OCI-LY3 (cell line): ENCODE data around the gene TBC1D5.

Experiments
- H2AFZ ChIP-seq: fragments of 200-600, 300-600 bp; shearing (Covaris generic); 2 replicates; pipeline ENCODE4 v1.6.0; 2014; ENCODE audit warnings: antibody characterized with exemption, low read depth, low read length
- H3K27ac ChIP-seq: fragments of 200-600, 300-600 bp; sonication (generic); 2 replicates; pipeline ENCODE4 v1.5.1; 2014; ENCODE audit warnings: mild to moderate bottlenecking, low read length, moderate library complexity, mixed read lengths
- H3K27me3 ChIP-seq: fragments of 200-600, 300-600 bp; sonication (generic); 2 replicates; pipeline ENCODE4 v1.6.1; 2014; ENCODE audit warnings: low read depth, low read length, mixed read lengths
- H3K36me3 ChIP-seq: fragments of 200-600, 300-600 bp; sonication (generic); replicated peaks from 2 replicates; pipeline ENCODE3; 2014; ENCODE audit warnings: low read depth, low read length, mixed read lengths
- H3K4me1 ChIP-seq: fragments of 300-600, 200-600 bp; sonication (generic); 2 replicates; pipeline ENCODE4 v1.6.1; 2014; ENCODE audit warnings: low read length, mixed read lengths
- H3K4me2 ChIP-seq: fragments of 200-600, 300-600 bp; sonication (generic); 2 replicates; pipeline ENCODE4 v1.6.1; 2014; ENCODE audit warnings: low read length, mixed read lengths
- H3K4me3 ChIP-seq: fragments of 300-600, 200-600 bp; sonication (generic); 2 replicates; pipeline ENCODE4 v1.5.1; 2014; ENCODE audit warnings: antibody characterized with exemption, mild to moderate bottlenecking, low read length, moderate library complexity
- H3K79me2 ChIP-seq: fragments of 300-600, 200-600 bp; shearing (Covaris generic); 2 replicates; pipeline ENCODE4 v1.6.1; 2014; ENCODE audit warnings: mild to moderate bottlenecking, low read length, mixed read lengths
- H3K9ac ChIP-seq: fragments of 300-600, 200-600 bp; shearing (Covaris generic); 2 replicates; pipeline ENCODE4 v1.6.0; 2014; ENCODE audit warnings: mild to moderate bottlenecking, low read length, moderate library complexity
- H3K9me3 ChIP-seq: fragments of 200-600, 300-600 bp; shearing (Covaris generic); 2 replicates; pipeline ENCODE4 v1.6.1; 2014; ENCODE audit warnings: low read length, mixed read lengths; ENCODE audit not compliant: insufficient read depth
- H4K20me1 ChIP-seq: fragments of 200-600, 300-600 bp; sonication (generic); 2 replicates; pipeline ENCODE4 v1.6.1; 2016; ENCODE audit warnings: low read length, mixed read lengths; ENCODE audit not compliant: insufficient read depth
- EZH2phosphoT487 ChIP-seq: fragments of 200-600 bp; shearing (Covaris generic); IDR thresholded peaks from 2 replicates; pipeline ENCODE4 v1.6.1; 2018; ENCODE audit warnings: antibody characterized with exemption, mixed run types, low read depth
- TF ChIP-seq, protein P1 (sequence below): fragments of 200-600, 300-600 bp; sonication (generic); IDR thresholded peaks from 2 replicates; pipeline ENCODE4 v1.5.1; 2014; ENCODE audit warnings: antibody characterized with exemption, low read length, low read depth

The TBC1D5 gene

DNA sequence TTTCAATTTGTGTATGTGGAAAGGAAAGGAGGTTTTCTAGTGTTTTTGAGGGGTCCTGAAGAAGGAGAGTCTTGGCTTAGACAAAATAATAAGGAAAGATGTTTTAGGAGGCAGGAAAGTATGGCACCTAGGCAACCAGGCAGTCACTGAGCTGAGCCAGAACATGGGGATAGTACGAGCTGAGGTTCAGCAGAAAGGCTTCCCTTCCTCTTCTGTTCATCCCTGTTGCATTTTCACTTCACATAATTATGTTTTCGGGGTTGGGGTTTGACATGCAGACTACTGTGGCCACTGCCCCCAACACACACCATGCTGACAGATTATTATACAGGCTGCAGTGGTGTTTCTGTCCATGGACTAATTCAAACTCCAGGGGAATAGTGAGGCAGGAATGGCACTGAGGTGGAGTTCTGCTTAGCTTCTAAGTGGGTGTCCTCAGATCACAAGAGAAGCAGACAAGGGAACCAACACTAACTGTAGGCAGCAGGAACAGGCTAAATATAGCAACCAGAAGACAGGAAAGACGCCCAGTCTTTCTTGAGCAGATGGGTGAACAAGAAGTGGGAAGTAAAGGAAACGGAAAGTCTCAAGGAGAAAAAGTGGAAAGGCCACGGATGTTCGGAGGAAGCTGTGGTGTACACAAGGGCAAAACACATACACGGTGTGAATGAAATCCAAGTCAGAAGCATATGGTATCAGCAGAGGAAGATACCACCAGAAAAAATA is 551.9 kb downstream of the TBC1D5 start:
- no peak for TF ChIP-seq EZH2phosphoT487
- TF ChIP-seq, protein P1, sequence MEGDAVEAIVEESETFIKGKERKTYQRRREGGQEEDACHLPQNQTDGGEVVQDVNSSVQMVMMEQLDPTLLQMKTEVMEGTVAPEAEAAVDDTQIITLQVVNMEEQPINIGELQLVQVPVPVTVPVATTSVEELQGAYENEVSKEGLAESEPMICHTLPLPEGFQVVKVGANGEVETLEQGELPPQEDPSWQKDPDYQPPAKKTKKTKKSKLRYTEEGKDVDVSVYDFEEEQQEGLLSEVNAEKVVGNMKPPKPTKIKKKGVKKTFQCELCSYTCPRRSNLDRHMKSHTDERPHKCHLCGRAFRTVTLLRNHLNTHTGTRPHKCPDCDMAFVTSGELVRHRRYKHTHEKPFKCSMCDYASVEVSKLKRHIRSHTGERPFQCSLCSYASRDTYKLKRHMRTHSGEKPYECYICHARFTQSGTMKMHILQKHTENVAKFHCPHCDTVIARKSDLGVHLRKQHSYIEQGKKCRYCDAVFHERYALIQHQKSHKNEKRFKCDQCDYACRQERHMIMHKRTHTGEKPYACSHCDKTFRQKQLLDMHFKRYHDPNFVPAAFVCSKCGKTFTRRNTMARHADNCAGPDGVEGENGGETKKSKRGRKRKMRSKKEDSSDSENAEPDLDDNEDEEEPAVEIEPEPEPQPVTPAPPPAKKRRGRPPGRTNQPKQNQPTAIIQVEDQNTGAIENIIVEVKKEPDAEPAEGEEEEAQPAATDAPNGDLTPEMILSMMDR: no peak
- H3K36me3 ChIP-seq: no peaks in the 10 kb centered on the region
- H3K79me2 ChIP-seq: no peaks in the 10 kb centered on the region
- no peaks in the 10 kb centered on the region for H3K27me3 ChIP-seq
- H3K4me3 ChIP-seq: peak overlapping the region; percentile 54
- peak overlapping the region; percentile 0; the same call in 1 of the 2 replicates for H3K9ac ChIP-seq
- no peak overlapping the region for H2AFZ ChIP-seq
- H3K4me1 ChIP-seq: peaks cover 50% of the 10 kb centered on the region
- no peaks in the 10 kb centered on the region for H4K20me1 ChIP-seq
- H3K9me3 ChIP-seq: no peaks in the 10 kb centered on the region
- H3K4me2 ChIP-seq: peak overlapping the region; percentile 73
- H3K27ac ChIP-seq: no peak overlapping the region

DNA sequence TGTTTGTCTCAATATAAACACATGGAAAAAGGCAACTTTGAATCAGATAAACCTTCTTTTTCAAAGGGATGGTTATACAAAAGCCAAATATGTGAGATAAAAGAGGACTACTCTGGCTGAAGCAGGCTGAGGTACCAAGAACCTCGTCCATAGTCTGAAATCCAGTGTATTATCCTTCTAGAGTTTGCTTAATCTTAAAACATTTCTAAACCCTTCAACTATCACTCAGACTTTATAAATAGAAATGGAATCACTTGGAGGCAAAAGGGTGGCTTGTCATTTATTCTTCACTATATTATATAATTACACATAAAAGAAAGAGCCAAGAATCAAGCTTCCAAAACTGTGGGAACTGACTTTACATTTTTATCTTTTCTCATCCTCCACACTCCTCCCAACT is 554.1 kb downstream of the TBC1D5 start:
- Histone ChIP-seq H3K9ac (no peak overlapping the region), H3K4me2 (no peak overlapping the region), H3K36me3 (peaks cover 6% of the 10 kb centered on the region), H3K4me3 (no peak overlapping the region), H2AFZ (no peak overlapping the region), H3K4me1 (peaks cover 28% of the 10 kb centered on the region), H3K79me2 (no peaks in the 10 kb centered on the region), H3K9me3 (no peaks in the 10 kb centered on the region), H3K27me3 (no peaks in the 10 kb centered on the region), H3K27ac (no peak overlapping the region), H4K20me1 (no peaks in the 10 kb centered on the region)
- TF ChIP-seq, protein P1: no peak
- no peak for TF ChIP-seq EZH2phosphoT487

DNA sequence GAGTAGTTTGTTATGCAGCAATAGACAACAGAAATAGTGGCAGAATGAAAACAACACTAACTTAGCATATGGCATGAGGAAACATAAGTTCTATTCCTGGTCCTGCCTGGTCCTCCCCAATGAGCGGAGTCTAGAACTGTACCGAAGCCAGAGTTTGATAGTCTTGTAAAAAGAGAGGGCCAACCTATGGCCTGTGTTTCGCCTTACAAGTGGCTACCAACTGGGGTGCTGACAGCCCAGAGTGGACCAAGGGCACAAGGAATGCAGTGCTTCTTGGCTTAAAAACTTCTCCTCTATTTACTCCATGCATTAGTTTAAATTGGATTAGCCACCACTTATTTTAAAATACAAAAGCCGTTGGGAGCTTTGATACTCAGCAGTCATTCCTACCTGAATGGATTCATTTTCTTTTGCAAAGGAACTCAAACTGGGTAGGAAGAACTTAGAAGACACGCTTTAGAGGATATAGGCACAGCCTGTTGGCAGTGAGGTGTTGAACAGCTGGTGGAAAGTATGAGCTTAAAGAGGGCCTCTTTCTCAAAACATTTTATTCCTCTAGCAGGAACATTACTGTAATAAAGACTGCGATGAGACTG is 554.7 kb downstream of the TBC1D5 start:
- Histone ChIP-seq H3K4me2 (no peak overlapping the region), H3K27me3 (no peaks in the 10 kb centered on the region), H4K20me1 (no peaks in the 10 kb centered on the region), H3K27ac (no peak overlapping the region), H2AFZ (no peak overlapping the region), H3K4me1 (peaks cover 21% of the 10 kb centered on the region), H3K9ac (no peak overlapping the region), H3K4me3 (no peak overlapping the region), H3K79me2 (no peaks in the 10 kb centered on the region), H3K36me3 (peaks cover 6% of the 10 kb centered on the region), H3K9me3 (no peaks in the 10 kb centered on the region)
- TF ChIP-seq EZH2phosphoT487: no peak
- TF ChIP-seq, protein P1: no peak

DNA sequence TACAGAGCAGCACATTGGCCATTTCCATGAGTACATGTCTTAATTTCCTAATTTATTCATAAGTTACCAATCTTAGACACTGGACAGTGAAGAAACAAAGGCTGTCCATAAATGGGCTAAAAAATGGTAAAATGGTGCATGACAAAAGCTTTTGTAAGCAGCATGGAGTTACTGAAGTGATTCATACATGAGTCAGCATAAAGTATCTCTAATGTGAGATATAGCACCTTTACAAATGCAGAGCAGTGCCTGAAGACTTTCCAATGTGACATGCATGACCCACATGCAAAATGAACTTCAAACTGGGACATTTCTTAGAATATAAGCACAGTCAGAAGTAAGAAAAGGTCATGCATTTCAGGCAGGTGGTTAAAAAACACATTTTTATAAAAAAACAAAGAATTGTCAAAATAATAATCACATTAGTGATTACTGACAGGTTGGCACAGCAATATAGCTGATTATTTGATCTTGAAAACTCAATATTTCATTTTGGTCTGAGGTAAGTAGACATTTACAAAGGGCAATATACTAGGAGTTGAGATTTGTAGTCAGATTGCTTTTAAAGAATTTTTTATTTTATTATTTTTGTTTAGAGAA is 558.4 kb downstream of the TBC1D5 start:
- Histone ChIP-seq H3K4me2 (no peak overlapping the region), H3K27me3 (no peaks in the 10 kb centered on the region), H3K4me3 (no peak overlapping the region), H3K4me1 (peaks cover 16% of the 10 kb centered on the region), H3K9me3 (no peaks in the 10 kb centered on the region), H3K27ac (no peak overlapping the region), H3K79me2 (no peaks in the 10 kb centered on the region), H2AFZ (no peak overlapping the region), H3K36me3 (peaks cover 6% of the 10 kb centered on the region), H4K20me1 (no peaks in the 10 kb centered on the region), H3K9ac (no peak overlapping the region)
- TF ChIP-seq, protein P1: no peak
- no peak for TF ChIP-seq EZH2phosphoT487
